ENCODE results near the gene LZTS2.

GRCh38 chr10:101002456-101002855 lies 2.8 kb downstream of the LZTS2 start:
- TF ChIP-seq CTCF (conservative IDR thresholded peaks at IDR 0.05; ENCODE audit: low read depth, low read length): no peak
- no peak for TF ChIP-seq EZH2phosphoT487 (IDR thresholded peaks at IDR 0.05; ENCODE audit: borderline replicate concordance, low read length)

All from PC-3 (cell line).